HEK293 (cell line): ENCODE data around the gene CPT1C.
A peak's percentile ranks its signal among the peaks of the same experiment; 100 is the strongest.

Experiments used
- BCL11A ChIP-seq: fragments of 450-650 bp; formaldehyde crosslinking; IDR thresholded peaks from 2 replicates; pipeline ENCODE4 v1.5.1; 2016; ENCODE audit warnings: low read depth, missing biosample characterization, missing genetic modification characterization
- YY1 ChIP-seq: fragments of 450-650 bp; formaldehyde crosslinking; IDR thresholded peaks from 2 replicates; pipeline ENCODE4 v1.5.1; 2018; ENCODE audit warnings: missing biosample characterization, missing genetic modification characterization
- ZNF138 ChIP-seq: fragments of 450-650 bp; formaldehyde crosslinking; IDR thresholded peaks from 2 replicates; pipeline ENCODE4 v1.5.1; 2016; ENCODE audit warnings: missing biosample characterization, missing genetic modification characterization, borderline replicate concordance
- TF ChIP-seq, protein P1 (sequence below): fragments of 450-650 bp; formaldehyde crosslinking; IDR thresholded peaks from 2 replicates; pipeline ENCODE4 v1.5.1; 2016; ENCODE audit warnings: missing biosample characterization, missing genetic modification characterization
- TF ChIP-seq, protein P2 (sequence below): fragments of 450-650 bp; formaldehyde crosslinking; optimal IDR thresholded peaks from 2 replicates; pipeline ENCODE3; 2016; ENCODE audit warnings: missing biosample characterization, mild to moderate bottlenecking, missing genetic modification characterization

DNA sequence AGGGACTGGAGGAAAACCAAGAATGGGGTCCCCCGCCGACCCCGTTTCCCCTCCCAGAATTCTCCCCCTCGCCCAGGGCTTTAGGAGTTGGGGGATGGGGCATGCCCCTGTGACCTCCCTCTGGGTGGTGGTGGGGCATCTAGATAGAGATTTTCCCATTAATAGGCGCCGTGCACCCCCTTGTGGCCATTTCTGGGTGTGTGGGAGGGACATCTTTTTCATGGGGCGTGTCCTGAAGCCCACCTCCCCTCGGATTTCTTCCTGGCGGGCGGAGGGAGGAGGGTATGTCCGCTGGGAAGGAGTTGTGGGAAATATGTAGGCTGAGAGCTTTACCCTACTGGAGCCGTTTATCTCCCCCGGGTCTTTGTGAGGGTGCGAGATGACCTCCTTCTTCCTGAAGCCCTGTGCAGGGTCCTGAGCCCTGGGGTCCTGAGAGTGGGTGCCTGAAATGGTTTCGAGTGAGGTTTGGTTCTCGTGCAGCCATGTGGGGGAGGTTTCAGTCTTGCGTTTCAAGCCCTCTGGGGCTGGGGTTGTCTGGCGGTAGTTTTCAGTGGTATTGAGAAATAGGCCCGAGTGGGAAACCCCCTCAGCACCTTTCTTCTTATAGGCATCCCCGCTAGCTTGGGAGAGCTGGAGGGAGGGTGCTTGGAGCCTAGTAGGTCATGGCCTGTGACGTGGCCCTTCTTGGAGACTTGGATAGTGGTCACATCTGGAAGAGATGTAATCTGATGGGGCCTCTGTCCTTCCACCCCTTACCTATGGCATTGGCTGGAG lies 12.8 kb upstream of the CPT1C start:
- TF ChIP-seq ZNF138 (tag by site-specific recombination), result no peak
- TF ChIP-seq, protein P1, sequence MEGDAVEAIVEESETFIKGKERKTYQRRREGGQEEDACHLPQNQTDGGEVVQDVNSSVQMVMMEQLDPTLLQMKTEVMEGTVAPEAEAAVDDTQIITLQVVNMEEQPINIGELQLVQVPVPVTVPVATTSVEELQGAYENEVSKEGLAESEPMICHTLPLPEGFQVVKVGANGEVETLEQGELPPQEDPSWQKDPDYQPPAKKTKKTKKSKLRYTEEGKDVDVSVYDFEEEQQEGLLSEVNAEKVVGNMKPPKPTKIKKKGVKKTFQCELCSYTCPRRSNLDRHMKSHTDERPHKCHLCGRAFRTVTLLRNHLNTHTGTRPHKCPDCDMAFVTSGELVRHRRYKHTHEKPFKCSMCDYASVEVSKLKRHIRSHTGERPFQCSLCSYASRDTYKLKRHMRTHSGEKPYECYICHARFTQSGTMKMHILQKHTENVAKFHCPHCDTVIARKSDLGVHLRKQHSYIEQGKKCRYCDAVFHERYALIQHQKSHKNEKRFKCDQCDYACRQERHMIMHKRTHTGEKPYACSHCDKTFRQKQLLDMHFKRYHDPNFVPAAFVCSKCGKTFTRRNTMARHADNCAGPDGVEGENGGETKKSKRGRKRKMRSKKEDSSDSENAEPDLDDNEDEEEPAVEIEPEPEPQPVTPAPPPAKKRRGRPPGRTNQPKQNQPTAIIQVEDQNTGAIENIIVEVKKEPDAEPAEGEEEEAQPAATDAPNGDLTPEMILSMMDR (tag by site-specific recombination), result peak; percentile 85
- TF ChIP-seq, protein P2, sequence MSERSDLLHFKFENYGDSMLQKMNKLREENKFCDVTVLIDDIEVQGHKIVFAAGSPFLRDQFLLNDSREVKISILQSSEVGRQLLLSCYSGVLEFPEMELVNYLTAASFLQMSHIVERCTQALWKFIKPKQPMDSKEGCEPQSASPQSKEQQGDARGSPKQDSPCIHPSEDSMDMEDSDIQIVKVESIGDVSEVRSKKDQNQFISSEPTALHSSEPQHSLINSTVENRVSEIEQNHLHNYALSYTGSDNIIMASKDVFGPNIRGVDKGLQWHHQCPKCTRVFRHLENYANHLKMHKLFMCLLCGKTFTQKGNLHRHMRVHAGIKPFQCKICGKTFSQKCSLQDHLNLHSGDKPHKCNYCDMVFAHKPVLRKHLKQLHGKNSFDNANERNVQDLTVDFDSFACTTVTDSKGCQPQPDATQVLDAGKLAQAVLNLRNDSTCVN (tag by site-specific recombination), result no peak
- no peak for TF ChIP-seq YY1 (tag by site-specific recombination)
- TF ChIP-seq BCL11A (tag by site-specific recombination), result 0 out of 2 replicates have a peak, but pooled peaks have one; percentile 12
